A673 (cell line): ENCODE data around the gene BMP8B. TPM values are rescaled to one million over a fixed set of nuclear protein-coding genes. Genes with fewer than 3 reads are reported as not detected.

Source experiments
- BruUV-seq: library from RNA; stranded (reverse); fragments of 400-500 nt; replicated peaks from 2 replicates; lab custom pipeline; 2021; lab: Mats Ljungman, UMichigan
- CTCF ChIA-PET: fragments of 300-600 bp; sonication (Branson Sonifier 250); formaldehyde crosslinking; loops from one replicate; lab custom pipeline; 2022; ENCODE audit warnings: antibody characterized with exemption; lab: Charles Lee
- POLR2A ChIA-PET: fragments of 300-600 bp; sonication (Branson Sonifier 250); formaldehyde crosslinking; loops from one replicate; lab custom pipeline; 2022; ENCODE audit warnings: antibody characterized with exemption; ENCODE audit not compliant: low non-redundant PET; lab: Charles Lee
- DNase-seq: peaks from one replicate; pipeline ENCODE4 v3.0.0-alpha.2; 2015; ENCODE audit warnings: low spot score
- H3K27ac ChIP-seq: fragments of 200-600 bp; sonication (generic); 2 replicates; pipeline ENCODE4 v1.5.1; 2016; ENCODE audit warnings: mixed run types, low read depth, mild to moderate bottlenecking, mixed read lengths, antibody characterized with exemption, low read length; ENCODE audit not compliant: poor library complexity, severe bottlenecking
- H3K27me3 ChIP-seq: fragments of 200-600 bp; sonication (generic); replicated peaks from 2 replicates; pipeline ENCODE4 v1.6.1; 2017; ENCODE audit warnings: mixed run types, low read depth, mild to moderate bottlenecking, mixed read lengths, antibody characterized with exemption, low read length; ENCODE audit not compliant: insufficient read depth, poor library complexity
- H3K36me3 ChIP-seq: fragments of 200-600 bp; sonication (generic); 2 replicates; pipeline ENCODE4 v1.6.1; 2016; ENCODE audit warnings: mixed run types, mild to moderate bottlenecking, mixed read lengths, antibody characterized with exemption, low read length; ENCODE audit not compliant: insufficient read depth, poor library complexity, severe bottlenecking
- H3K4me1 ChIP-seq: fragments of 200-600 bp; sonication (generic); 2 replicates; pipeline ENCODE4 v1.6.1; 2017; ENCODE audit warnings: mixed run types, mild to moderate bottlenecking, mixed read lengths, antibody characterized with exemption, low read length; ENCODE audit not compliant: insufficient read depth, poor library complexity, severe bottlenecking
- H3K4me3 ChIP-seq: fragments of 200-600 bp; sonication (generic); 2 replicates; pipeline ENCODE4 v1.5.1; 2016; ENCODE audit warnings: low read depth, mixed run types, mild to moderate bottlenecking, mixed read lengths, low read length; ENCODE audit not compliant: poor library complexity, severe bottlenecking
- H3K9me3 ChIP-seq: fragments of 200-600 bp; sonication (generic); 2 replicates; pipeline ENCODE4 v1.6.1; 2016; ENCODE audit warnings: mixed run types, low read depth, mild to moderate bottlenecking, mixed read lengths, antibody characterized with exemption, low read length; ENCODE audit not compliant: poor library complexity, severe bottlenecking
- EZH2 ChIP-seq: fragments of 200-600 bp; sonication (generic); IDR thresholded peaks from 2 replicates; pipeline ENCODE4 v1.6.1; 2017; ENCODE audit warnings: borderline replicate concordance, low read depth, mild to moderate bottlenecking, mixed read lengths, antibody characterized with exemption, low read length; ENCODE audit not compliant: poor library complexity, severe bottlenecking
- intact Hi-C: fragments of 100-400 bp; cut with micrococcal nuclease; formaldehyde crosslinking; loops from one replicate; pipeline ENCODE4 v1.10.0; 2022; ENCODE audit not compliant: unreplicated experiment
- total RNA-seq: library from RNA; stranded (reverse); gene quantifications from 2 replicates; pipeline ENCODE4 v1.2.3, GENCODE V29; 2021
- TF ChIP-seq, protein P1 (sequence below): fragments of 300-800, 200-600 bp; sonication (generic); conservative IDR thresholded peaks from 2 replicates; pipeline ENCODE4 v1.5.1; 2017; ENCODE audit warnings: low read depth, mild to moderate bottlenecking, antibody characterized with exemption, low read length, moderate library complexity, mixed read lengths

Gene BMP8B
- total RNA-seq, 1 experiment from 2014 or later, result 0.06 TPM

DNA sequence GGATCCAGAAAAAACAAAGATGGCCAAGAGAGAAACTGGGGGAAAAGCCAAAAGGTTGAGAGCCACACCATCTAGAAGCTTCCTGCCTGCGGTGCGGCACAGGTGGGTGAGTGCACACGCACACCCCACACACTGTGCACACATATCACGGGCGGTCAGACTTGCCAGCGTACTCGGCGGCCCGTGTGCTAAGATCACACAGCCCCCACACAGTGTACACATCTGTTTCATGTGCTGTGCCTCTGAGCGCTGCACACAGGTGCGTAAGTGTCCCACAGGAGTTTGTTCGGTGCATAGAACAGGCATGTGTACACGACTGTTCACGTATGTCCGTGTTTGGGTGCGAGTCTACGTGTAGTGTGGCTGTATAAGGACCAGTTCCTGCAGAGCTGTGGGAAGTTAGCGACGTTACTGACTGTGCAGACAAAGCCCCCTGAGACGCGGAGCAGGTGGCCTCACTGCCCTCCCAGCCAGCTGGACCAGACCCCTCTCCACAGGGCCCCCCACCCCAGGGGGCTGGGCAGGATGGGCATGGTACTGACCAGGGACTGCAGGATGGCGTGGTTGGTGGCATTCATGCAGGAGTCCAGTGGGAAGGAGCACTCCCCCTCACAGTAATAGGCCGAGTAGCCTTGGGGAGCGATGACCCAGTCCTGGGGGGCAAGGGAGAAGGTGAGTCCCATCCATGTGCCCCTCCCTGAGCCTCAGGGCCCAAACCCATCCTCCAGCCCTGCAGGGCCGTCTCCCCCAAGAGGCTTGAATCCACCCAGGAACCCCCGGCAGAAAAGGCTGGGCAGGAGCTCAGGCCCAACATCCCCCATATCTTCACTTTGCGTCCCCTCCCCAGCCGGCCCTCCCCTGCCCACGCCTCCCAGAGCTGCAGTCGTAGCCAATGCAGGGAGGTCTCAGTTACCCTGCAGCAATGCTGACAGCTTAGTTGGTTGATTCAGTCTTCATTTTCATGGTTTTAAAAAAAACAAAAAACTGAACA is 25.8 kb downstream of the BMP8B start:
- ChIA-PET CTCF (no interaction called here), POLR2A (no interaction called here)
- no peak for DNase-seq
- H3K4me1 ChIP-seq, result no peaks in the 10 kb centered on the region
- TF ChIP-seq, protein P1, sequence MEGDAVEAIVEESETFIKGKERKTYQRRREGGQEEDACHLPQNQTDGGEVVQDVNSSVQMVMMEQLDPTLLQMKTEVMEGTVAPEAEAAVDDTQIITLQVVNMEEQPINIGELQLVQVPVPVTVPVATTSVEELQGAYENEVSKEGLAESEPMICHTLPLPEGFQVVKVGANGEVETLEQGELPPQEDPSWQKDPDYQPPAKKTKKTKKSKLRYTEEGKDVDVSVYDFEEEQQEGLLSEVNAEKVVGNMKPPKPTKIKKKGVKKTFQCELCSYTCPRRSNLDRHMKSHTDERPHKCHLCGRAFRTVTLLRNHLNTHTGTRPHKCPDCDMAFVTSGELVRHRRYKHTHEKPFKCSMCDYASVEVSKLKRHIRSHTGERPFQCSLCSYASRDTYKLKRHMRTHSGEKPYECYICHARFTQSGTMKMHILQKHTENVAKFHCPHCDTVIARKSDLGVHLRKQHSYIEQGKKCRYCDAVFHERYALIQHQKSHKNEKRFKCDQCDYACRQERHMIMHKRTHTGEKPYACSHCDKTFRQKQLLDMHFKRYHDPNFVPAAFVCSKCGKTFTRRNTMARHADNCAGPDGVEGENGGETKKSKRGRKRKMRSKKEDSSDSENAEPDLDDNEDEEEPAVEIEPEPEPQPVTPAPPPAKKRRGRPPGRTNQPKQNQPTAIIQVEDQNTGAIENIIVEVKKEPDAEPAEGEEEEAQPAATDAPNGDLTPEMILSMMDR, result no peak
- TF ChIP-seq EZH2, result no peak
- no peak overlapping the region for H3K4me3 ChIP-seq
- BruUV-seq, result no TSS peak
- peaks cover 2% of the 10 kb centered on the region for H3K36me3 ChIP-seq
- no peaks in the 10 kb centered on the region for H3K27me3 ChIP-seq
- no peaks in the 10 kb centered on the region for H3K9me3 ChIP-seq
- intact Hi-C loops, result loop anchor here (5.0 kb wide), 1 partner anchor 241 kb away; no protein-coding TSS in a partner anchor
- H3K27ac ChIP-seq, result no peak overlapping the region

DNA sequence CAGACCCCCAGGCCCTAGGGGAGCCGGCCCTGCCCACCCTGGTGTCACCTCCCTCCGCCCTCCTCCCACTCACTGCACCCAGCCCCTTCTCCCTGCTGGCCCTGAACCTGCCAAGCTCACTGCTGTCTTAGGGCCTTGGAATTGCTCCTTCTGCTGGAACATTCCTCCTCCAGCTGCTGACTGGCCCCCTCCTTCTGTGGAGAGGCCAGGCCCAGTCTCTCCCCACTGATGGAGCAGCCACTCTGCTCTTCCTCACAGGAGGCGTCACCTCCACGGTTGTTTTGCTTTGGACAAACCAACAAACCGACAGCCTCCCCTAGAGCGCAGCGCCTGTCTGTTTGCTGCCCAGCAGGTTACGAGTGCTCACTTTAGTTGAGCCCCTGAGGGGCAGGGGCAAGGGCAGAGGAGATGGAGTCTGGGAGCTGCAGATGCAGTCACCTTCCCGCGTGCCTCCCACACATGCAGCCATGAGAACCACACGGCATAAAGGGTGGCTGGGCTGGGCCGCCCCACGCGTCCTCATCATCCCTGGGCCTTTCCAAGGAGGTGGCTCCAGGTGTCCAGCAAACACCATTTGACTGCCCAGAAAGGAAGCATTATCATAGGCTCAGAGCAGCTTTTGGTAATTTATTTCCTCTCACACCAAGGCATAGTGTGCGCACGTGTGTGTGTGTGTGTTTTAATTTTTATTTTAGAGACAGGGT is 27.0 kb downstream of the BMP8B start:
- ChIA-PET POLR2A (no interaction called here), CTCF (no interaction called here)
- no TSS peak for BruUV-seq
- Histone ChIP-seq H3K4me3 (no peak overlapping the region), H3K27ac (no peak overlapping the region), H3K4me1 (no peaks in the 10 kb centered on the region), H3K27me3 (no peaks in the 10 kb centered on the region), H3K36me3 (peaks cover 4% of the 10 kb centered on the region), H3K9me3 (no peaks in the 10 kb centered on the region)
- DNase-seq, result no peak
- TF ChIP-seq, protein P1, result no peak
- TF ChIP-seq EZH2, result no peak
- intact Hi-C loops, result loop anchor here (5.0 kb wide), 1 partner anchor 239 kb away; no protein-coding TSS in a partner anchor

DNA sequence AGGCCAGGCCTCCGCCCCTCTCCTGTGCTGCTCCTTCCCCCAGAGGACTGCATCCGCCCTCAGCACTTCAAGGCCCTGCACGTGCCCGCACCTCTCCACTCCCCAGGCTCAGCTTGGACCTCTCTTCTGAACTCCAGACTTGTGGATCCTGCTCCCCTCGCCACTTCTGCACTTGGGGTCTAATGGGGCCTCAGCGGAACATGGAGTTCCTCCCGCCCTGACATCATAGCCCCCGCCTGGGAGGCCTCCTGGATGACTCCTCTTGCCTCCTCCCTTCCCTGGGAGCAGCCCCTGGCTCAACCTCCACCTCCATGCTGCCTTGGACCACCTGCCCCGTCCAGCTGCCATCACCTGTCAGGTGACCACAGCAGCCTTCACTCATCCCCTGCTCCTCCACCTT is 27.6 kb downstream of the BMP8B start:
- no peaks in the 10 kb centered on the region for H3K4me1 ChIP-seq
- no peaks in the 10 kb centered on the region for H3K9me3 ChIP-seq
- H3K36me3 ChIP-seq, result peaks cover 4% of the 10 kb centered on the region
- CTCF ChIA-PET, result no interaction called here
- no TSS peak for BruUV-seq
- H3K27me3 ChIP-seq, result no peaks in the 10 kb centered on the region
- no peak overlapping the region for H3K27ac ChIP-seq
- no peak overlapping the region for H3K4me3 ChIP-seq
- TF ChIP-seq, protein P1, result no peak
- no peak for TF ChIP-seq EZH2
- POLR2A ChIA-PET, result no interaction called here
- intact Hi-C loops, result loop anchor here (5.0 kb wide), 1 partner anchor 239 kb away; no protein-coding TSS in a partner anchor
- DNase-seq, result no peak
